ENCODE results near the gene ADPRH.
"Not testable (repeated sequence)": the region's sequence is repeated elsewhere in the genome, so short reads cannot be mapped to it uniquely, and the experiment has no call there.

The ADPRH gene

GRCh38 chr3:119560160-119560559 lies 19.1 kb upstream of the ADPRH start:
- DNase-seq, result no peak

GRCh38 chr3:119562307-119562961 lies 16.9 kb upstream of the ADPRH start:
- DNase-seq, result no peak

- DNase-seq, result not testable (repeated sequence)
These were observed 16.0 kb upstream of the ADPRH start for GRCh38 chr3:119563334-119563733.

- DNase-seq, result no peak
These were observed 10.1 kb upstream of the ADPRH start for GRCh38 chr3:119569156-119569555.

GRCh38 chr3:119570229-119570628 lies 9.1 kb upstream of the ADPRH start:
- no peak for DNase-seq

- DNase-seq, result no peak
These were observed 8.1 kb upstream of the ADPRH start for GRCh38 chr3:119571230-119571629.

- DNase-seq, result no peak
These were observed 7.6 kb upstream of the ADPRH start for GRCh38 chr3:119571688-119572087.

GRCh38 chr3:119575507-119575906 lies 3.8 kb upstream of the ADPRH start:
- DNase-seq, result no peak

- no peak for DNase-seq
These were observed 922 bp downstream of the ADPRH start for GRCh38 chr3:119580067-119580760.

GRCh38 chr3:119582178-119582577 lies 2.9 kb downstream of the ADPRH start:
- DNase-seq, result no peak

- DNase-seq, result no peak
These were observed 5.9 kb downstream of the ADPRH start for GRCh38 chr3:119585208-119585607.

- DNase-seq, result no peak
These were observed 6.7 kb downstream of the ADPRH start for GRCh38 chr3:119585856-119586570.

- DNase-seq, result no peak
These were observed 7.5 kb downstream of the ADPRH start for GRCh38 chr3:119586733-119587172.

GRCh38 chr3:119588112-119588511 lies 8.8 kb downstream of the ADPRH start:
- DNase-seq, result no peak

- no peak for DNase-seq
These were observed 9.9 kb downstream of the ADPRH start for GRCh38 chr3:119589102-119589773.

- no peak for DNase-seq
These were observed 11.4 kb downstream of the ADPRH start for GRCh38 chr3:119590706-119591105.

GRCh38 chr3:119592861-119593260 lies 13.6 kb downstream of the ADPRH start:
- no peak for DNase-seq

- no peak for DNase-seq
These were observed 14.8 kb downstream of the ADPRH start for GRCh38 chr3:119594066-119594465.

- not testable (repeated sequence) for DNase-seq
These were observed 15.6 kb downstream of the ADPRH start for GRCh38 chr3:119594929-119595328.

GRCh38 chr3:119595639-119596334 lies 16.5 kb downstream of the ADPRH start:
- no peak for DNase-seq

- DNase-seq, result no peak
These were observed 17.1 kb downstream of the ADPRH start for GRCh38 chr3:119596398-119596797.

- DNase-seq, result no peak
These were observed 18.4 kb downstream of the ADPRH start, which contains the start of gene PLA1A for GRCh38 chr3:119597548-119598288. PLA1A (plus strand) TSS chr3:119597885; CDS start chr3:119597914, 29 bp downstream.

Measured in NCI-H1436 treated with DMSO at 0.1 percent for 48 hours (cell line).